Tibial nerve (tissue), 4 donors: ENCODE results near the gene CDSN. TPM values are rescaled to one million over a fixed set of nuclear protein-coding genes. Genes with fewer than 3 reads are reported as not detected.

Source experiments
- DNase-seq, 2 donors: peaks; one replicate each; pipeline ENCODE4 v3.0.0-alpha.2; 2019; ENCODE audit warnings: low spot score in 2 of 2
- H3K27ac ChIP-seq, 4 donors: fragments of 200-600 bp; sonication (generic) in 3 of 4; one replicate each; pipeline ENCODE4 v1.5.1; 2017 to 2019; ENCODE audit warnings: mild to moderate bottlenecking in 1 of 4
- H3K27me3 ChIP-seq, 2 donors: fragments of 200-600 bp; sonication (generic) in 1 of 2; one replicate each; pipeline versions ENCODE4 v1.5.1 to v1.6.0; 2017 to 2019
- H3K36me3 ChIP-seq, 3 donors: fragments of 200-600 bp; sonication (generic); one replicate each; pipeline ENCODE4 v1.5.1; 2018 to 2019
- H3K4me1 ChIP-seq, 4 donors: fragments of 200-600 bp; sonication (generic) in 3 of 4; one replicate each; pipeline ENCODE4 v1.5.1; 2017 to 2019
- H3K4me3 ChIP-seq, 4 donors: fragments of 200-600 bp; sonication (generic) in 3 of 4; one replicate each; pipeline ENCODE4 v1.5.1; 2017 to 2019; ENCODE audit warnings: mild to moderate bottlenecking in 1 of 4, moderate library complexity in 1 of 4
- H3K9me3 ChIP-seq, 4 donors: fragments of 200-600 bp; sonication (generic) in 3 of 4; one replicate each; pipeline ENCODE4 v1.5.1; 2017 to 2019
- EP300 ChIP-seq, 2 donors: sonication (generic); formaldehyde crosslinking; IDR thresholded peaks; one replicate each; pipeline ENCODE4 v1.6.1; 2017; ENCODE audit warnings: antibody characterized with exemption in 2 of 2, mild to moderate bottlenecking in 1 of 2
- POLR2A ChIP-seq, 2 donors: fragments of 450-650 bp; IDR thresholded peaks; one replicate each; pipeline ENCODE4 v1.6.1; 2017; ENCODE audit warnings: antibody characterized with exemption in 2 of 2, mild to moderate bottlenecking in 2 of 2, moderate library complexity in 2 of 2
- WGBS, 2 donors: methylation state at CpG; one replicate each; pipeline ENCODE4 v1.1.5; 2018; 5-methylcytosine and 5-hydroxymethylcytosine counted together
- total RNA-seq, 4 donors: library from RNA; depleted of rRNA; stranded (reverse); fragments of >200 nt; gene quantifications; one replicate each; pipeline ENCODE4 v1.1.0, GENCODE V29; 2016
- TF ChIP-seq, protein P1 (sequence below), 5 experiments: fragments of 200-600 bp in 3 of 5; fragments of 450-650 bp in 2 of 5; sonication (generic) in 3 of 5; IDR thresholded peaks; one replicate each; pipeline ENCODE4 v1.5.1; 2016 to 2019; ENCODE audit warnings: antibody characterized with exemption in 5 of 5, mild to moderate bottlenecking in 3 of 5, moderate library complexity in 2 of 5

Gene CDSN
- total RNA-seq, 4 donors from 2014 or later, result not detected

DNA sequence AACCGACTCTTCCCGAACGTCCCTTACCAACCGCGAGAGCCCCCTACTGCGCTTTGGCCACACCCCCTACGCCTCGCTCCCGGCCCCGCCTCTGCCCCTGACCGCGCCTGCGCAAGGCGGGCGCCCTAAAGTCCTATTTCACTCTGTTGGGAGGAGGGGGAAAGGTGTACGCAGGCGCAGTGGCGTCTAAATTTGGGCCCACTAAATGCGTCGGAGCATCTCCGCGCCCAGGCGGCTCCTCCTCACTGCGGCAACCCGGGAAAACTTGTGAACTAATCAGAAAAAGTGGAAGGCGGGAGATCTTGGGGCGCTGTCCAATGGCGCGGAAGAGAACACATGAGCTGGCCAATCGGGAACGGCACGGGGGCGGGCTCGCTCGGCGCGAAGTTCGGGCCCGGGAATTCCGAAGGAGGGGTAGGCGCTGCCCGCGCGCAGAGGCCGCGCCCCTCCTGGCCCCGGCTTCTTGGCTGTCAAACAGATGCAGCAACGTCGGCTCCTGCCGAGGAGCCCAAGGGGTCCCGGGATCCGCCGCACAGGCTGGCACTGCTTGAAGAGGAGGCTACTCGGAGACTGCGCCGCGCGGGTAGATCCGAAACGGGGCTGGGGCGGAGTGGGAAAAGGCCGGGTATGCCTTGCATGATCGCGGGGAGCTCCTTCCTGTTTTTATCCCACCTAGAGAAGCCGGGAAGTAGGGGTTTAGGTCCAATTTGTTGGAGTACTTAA, 38.1 kb upstream of the CDSN start, which contains the start of gene TCF19:
TSS of gene TCF19 (plus strand) at position 450 of the 723 bp plus-strand sequence. CDS start 881 bp downstream, outside the sequence.
- Histone ChIP-seq H3K27me3 (no peaks in the 10 kb centered on the region), H3K4me1 (peaks cover 0 to 26% (median 11%) of the 10 kb centered on the region in 4 donors), H3K36me3 (peaks cover 0 to 54% (median 0%) of the 10 kb centered on the region in 3 donors), H3K9me3 (no peaks in the 10 kb centered on the region), H3K27ac (peak within 1 kb of the TSS; percentile 46 to 90 (median 80)), H3K4me3 (peak within 1 kb of the TSS; percentile 45 to 76 (median 62))
- DNase-seq, result peak; percentile 97 to 99
- TF ChIP-seq POLR2A (IDR thresholded peaks at IDR 0.05) (peak in 1 of 2 donors; percentile 55), EP300 (IDR thresholded peaks at IDR 0.05) (peak; percentile 80 to 94)
- TF ChIP-seq, protein P1, sequence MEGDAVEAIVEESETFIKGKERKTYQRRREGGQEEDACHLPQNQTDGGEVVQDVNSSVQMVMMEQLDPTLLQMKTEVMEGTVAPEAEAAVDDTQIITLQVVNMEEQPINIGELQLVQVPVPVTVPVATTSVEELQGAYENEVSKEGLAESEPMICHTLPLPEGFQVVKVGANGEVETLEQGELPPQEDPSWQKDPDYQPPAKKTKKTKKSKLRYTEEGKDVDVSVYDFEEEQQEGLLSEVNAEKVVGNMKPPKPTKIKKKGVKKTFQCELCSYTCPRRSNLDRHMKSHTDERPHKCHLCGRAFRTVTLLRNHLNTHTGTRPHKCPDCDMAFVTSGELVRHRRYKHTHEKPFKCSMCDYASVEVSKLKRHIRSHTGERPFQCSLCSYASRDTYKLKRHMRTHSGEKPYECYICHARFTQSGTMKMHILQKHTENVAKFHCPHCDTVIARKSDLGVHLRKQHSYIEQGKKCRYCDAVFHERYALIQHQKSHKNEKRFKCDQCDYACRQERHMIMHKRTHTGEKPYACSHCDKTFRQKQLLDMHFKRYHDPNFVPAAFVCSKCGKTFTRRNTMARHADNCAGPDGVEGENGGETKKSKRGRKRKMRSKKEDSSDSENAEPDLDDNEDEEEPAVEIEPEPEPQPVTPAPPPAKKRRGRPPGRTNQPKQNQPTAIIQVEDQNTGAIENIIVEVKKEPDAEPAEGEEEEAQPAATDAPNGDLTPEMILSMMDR (IDR thresholded peaks at IDR 0.05), result peak in 1 of 5 experiments; percentile 52
- 0 to 1% methylated on average over 57 to 62 of the region's 65 CpGs for WGBS, 2 donors

GRCh38 chr6:31157513-31158139, 37.4 kb upstream of the CDSN start, which contains the start of gene CCHCR1:
TSS of gene CCHCR1 (minus strand) at chr6:31157802. CDS start at chr6:31157600, 202 bp downstream.
- WGBS, 2 donors, result 3 to 9% methylated on average over 14 of the region's 14 CpGs
- peak within 1 kb of the TSS; percentile 45 to 76 (median 62) for H3K4me3 ChIP-seq
- H3K27me3 ChIP-seq, result no peaks in the 10 kb centered on the region
- H3K9me3 ChIP-seq, result no peaks in the 10 kb centered on the region
- DNase-seq, result no peak
- no peak for TF ChIP-seq EP300 (IDR thresholded peaks at IDR 0.05)
- TF ChIP-seq, protein P1 (IDR thresholded peaks at IDR 0.05), result no peak
- TF ChIP-seq POLR2A (IDR thresholded peaks at IDR 0.05), result no peak
- H3K4me1 ChIP-seq, result peaks cover 0 to 26% (median 11%) of the 10 kb centered on the region in 4 donors
- H3K36me3 ChIP-seq, result peaks cover 0 to 52% (median 0%) of the 10 kb centered on the region in 3 donors
- peak within 1 kb of the TSS; percentile 46 to 90 (median 80) for H3K27ac ChIP-seq

DNA sequence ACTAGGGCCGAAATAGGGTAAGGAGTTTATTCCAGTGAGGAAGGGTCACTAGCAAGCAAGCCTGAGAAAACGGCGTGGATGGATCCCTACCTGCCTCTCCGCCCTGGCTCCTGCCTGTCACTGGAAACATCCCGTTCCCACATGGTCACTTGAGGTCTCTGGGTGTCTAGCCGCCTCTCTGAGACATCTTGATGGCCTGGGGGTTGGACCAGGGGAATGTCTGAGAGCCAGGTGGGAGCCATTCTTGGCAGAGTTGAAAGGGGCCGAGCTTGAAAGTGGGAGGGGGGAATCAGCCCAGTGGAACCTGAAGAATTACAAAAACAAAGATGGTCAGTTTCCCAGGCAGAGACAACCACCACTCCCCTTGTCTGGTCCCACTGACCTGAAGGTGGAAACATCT, 36.4 kb upstream of the CDSN start:
- WGBS, 2 donors, result 89 to 90% methylated on average over 7 of the region's 7 CpGs
- H3K36me3 ChIP-seq, result peaks cover 0 to 45% (median 0%) of the 10 kb centered on the region in 3 donors
- no peak overlapping the region for H3K27ac ChIP-seq
- H3K4me1 ChIP-seq, result peaks cover 0 to 26% (median 11%) of the 10 kb centered on the region in 4 donors
- no peak for TF ChIP-seq POLR2A (IDR thresholded peaks at IDR 0.05)
- H3K9me3 ChIP-seq, result no peaks in the 10 kb centered on the region
- H3K27me3 ChIP-seq, result no peaks in the 10 kb centered on the region
- no peak for DNase-seq
- no peak overlapping the region for H3K4me3 ChIP-seq

GRCh38 chr6:31154436-31154835, 34.2 kb upstream of the CDSN start:
- no peak overlapping the region for H3K27ac ChIP-seq
- H3K9me3 ChIP-seq, result no peaks in the 10 kb centered on the region
- peaks cover 0 to 21% (median 9%) of the 10 kb centered on the region in 4 donors for H3K4me1 ChIP-seq
- DNase-seq, result no peak
- 80 to 94% methylated on average over 15 of the region's 15 CpGs for WGBS, 2 donors
- no peaks in the 10 kb centered on the region for H3K27me3 ChIP-seq
- H3K4me3 ChIP-seq, result no peak overlapping the region
- H3K36me3 ChIP-seq, result peaks cover 0 to 56% (median 0%) of the 10 kb centered on the region in 3 donors
- TF ChIP-seq, protein P1 (IDR thresholded peaks at IDR 0.05), result no peak
- TF ChIP-seq EP300 (IDR thresholded peaks at IDR 0.05), result no peak
- no peak for TF ChIP-seq POLR2A (IDR thresholded peaks at IDR 0.05)

DNA sequence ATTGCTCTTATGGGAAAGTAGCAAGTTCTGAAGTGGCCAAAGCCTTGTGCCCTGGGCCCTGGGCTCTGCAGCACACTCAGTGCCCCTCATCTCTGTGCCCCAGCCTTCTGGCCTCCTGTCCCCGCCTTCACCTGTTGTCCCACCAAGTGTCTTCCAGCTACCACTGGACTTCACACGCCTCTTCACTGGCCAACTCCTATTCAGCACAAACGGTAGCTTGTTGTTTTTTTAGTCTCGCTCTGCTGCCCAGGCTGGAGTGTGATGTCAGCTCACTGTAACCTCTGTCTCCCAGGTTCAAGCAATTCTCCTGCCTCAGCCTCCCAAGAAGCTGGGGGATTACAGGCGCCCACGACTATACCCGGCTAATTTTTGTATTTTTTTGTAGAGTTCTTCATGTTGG, 32.5 kb upstream of the CDSN start:
- TF ChIP-seq POLR2A (IDR thresholded peaks at IDR 0.05), result no peak
- TF ChIP-seq EP300 (IDR thresholded peaks at IDR 0.05), result no peak
- TF ChIP-seq, protein P1 (IDR thresholded peaks at IDR 0.05), result no peak
- Histone ChIP-seq H3K4me1 (peaks cover 0 to 12% (median 2%) of the 10 kb centered on the region in 4 donors), H3K36me3 (peaks cover 0 to 72% (median 0%) of the 10 kb centered on the region in 3 donors), H3K27ac (no peak overlapping the region), H3K4me3 (no peak overlapping the region), H3K27me3 (no peaks in the 10 kb centered on the region), H3K9me3 (no peaks in the 10 kb centered on the region)
- no peak for DNase-seq
- WGBS, 2 donors, result 86 to 88% methylated on average over 7 of the region's 7 CpGs
